Measurements from ENCODE around the gene TUBB4B.

DNA sequence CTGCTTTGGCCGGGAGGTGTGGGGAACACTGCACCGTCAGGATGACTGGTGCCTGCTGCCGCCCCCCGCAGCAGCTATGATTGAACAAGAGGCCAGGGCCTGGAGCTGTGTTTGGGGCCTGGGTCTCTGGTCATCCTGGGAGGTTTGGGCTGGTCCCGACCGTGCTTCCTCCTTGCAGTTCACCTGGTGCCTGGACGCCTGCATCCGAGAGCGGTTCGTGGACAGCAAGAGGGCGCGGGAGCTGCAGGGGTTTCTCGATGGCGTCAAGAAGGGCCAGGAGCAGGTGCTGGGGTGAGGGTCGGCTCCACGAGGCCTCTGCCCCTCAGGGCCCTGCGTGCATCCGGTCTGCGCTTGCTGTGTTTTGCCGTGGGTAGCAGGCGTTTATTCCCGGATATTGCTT is 23.0 kb downstream of the TUBB4B start:
- TF ChIP-seq, protein P1, sequence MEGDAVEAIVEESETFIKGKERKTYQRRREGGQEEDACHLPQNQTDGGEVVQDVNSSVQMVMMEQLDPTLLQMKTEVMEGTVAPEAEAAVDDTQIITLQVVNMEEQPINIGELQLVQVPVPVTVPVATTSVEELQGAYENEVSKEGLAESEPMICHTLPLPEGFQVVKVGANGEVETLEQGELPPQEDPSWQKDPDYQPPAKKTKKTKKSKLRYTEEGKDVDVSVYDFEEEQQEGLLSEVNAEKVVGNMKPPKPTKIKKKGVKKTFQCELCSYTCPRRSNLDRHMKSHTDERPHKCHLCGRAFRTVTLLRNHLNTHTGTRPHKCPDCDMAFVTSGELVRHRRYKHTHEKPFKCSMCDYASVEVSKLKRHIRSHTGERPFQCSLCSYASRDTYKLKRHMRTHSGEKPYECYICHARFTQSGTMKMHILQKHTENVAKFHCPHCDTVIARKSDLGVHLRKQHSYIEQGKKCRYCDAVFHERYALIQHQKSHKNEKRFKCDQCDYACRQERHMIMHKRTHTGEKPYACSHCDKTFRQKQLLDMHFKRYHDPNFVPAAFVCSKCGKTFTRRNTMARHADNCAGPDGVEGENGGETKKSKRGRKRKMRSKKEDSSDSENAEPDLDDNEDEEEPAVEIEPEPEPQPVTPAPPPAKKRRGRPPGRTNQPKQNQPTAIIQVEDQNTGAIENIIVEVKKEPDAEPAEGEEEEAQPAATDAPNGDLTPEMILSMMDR (IDR thresholded peaks at IDR 0.05; ENCODE audit: insufficient read depth, low read length, poor library complexity, severe bottlenecking): no peak
- no peak for TF ChIP-seq EZH2phosphoT487 (conservative IDR thresholded peaks at IDR 0.05; ENCODE audit: low read length)
